Liver (tissue), 9 donors: ENCODE measurements around the gene GNG12. TPM values are rescaled to one million over a fixed set of nuclear protein-coding genes. Genes with fewer than 3 reads are reported as not detected.
A peak's percentile ranks its signal among the peaks of the same experiment; 100 is the strongest.

Source experiments
- DNase-seq: peaks from one replicate; pipeline ENCODE4 v3.0.0-alpha.2; 2017; ENCODE audit warnings: low spot score
- H3K27ac ChIP-seq, 2 donors: one replicate each; pipeline ENCODE4 v1.7.0; 2013; ENCODE audit warnings: inconsistent platforms in 2 of 2, low read length in 2 of 2, control low read depth in 1 of 2, low read depth in 1 of 2, mild to moderate bottlenecking in 1 of 2
- H3K27me3 ChIP-seq, 4 donors: one replicate each; pipeline versions ENCODE4 v1.6.1 to v1.7.0; 2013; ENCODE audit warnings: low read length in 3 of 4, inconsistent platforms in 1 of 4, mild to moderate bottlenecking in 1 of 4, moderate library complexity in 1 of 4; ENCODE audit not compliant: control insufficient read depth in 4 of 4, insufficient read depth in 4 of 4
- H3K36me3 ChIP-seq, 4 donors: one replicate each; pipeline versions ENCODE4 v1.6.1 to v1.7.0; 2013; ENCODE audit warnings: low read length in 3 of 4, mild to moderate bottlenecking in 3 of 4, low read depth in 1 of 4, moderate library complexity in 1 of 4; ENCODE audit not compliant: control insufficient read depth in 4 of 4, insufficient read depth in 3 of 4
- H3K4me1 ChIP-seq, 4 donors: one replicate each; pipeline versions ENCODE4 v1.6.1 to v1.7.0; 2013; ENCODE audit warnings: low read length in 3 of 4, mild to moderate bottlenecking in 3 of 4, moderate library complexity in 1 of 4; ENCODE audit not compliant: control insufficient read depth in 4 of 4, insufficient read depth in 4 of 4
- H3K4me3 ChIP-seq, 3 donors: one replicate each; pipeline versions ENCODE4 v1.6.1 to v1.7.0; 2013; ENCODE audit warnings: low read length in 3 of 3, control low read depth in 1 of 3, low read depth in 1 of 3, mild to moderate bottlenecking in 1 of 3
- H3K9ac ChIP-seq, 2 donors: one replicate each; pipeline ENCODE4 v1.7.0; 2013; ENCODE audit warnings: low read length in 2 of 2, mild to moderate bottlenecking in 2 of 2, moderate library complexity in 2 of 2, control low read depth in 1 of 2, low read depth in 1 of 2
- H3K9me3 ChIP-seq, 4 donors: one replicate each; pipeline versions ENCODE4 v1.6.1 to v1.7.0; 2013; ENCODE audit warnings: low read length in 3 of 4; ENCODE audit not compliant: control insufficient read depth in 4 of 4
- CTCF ChIP-seq: fragments of 150-350 bp; IDR thresholded peaks from 2 replicates; pipeline ENCODE4 v1.5.1; 2017; ENCODE audit warnings: improper control_type of control experiment, low read depth, low read length; ENCODE audit not compliant: missing input control
- EGR1 ChIP-seq, 2 donors: IDR thresholded peaks; 2 replicates each; pipeline ENCODE4 v1.6.1; 2016 to 2018; ENCODE audit warnings: antibody characterized with exemption in 2 of 2, low read depth in 2 of 2
- FOXA1 ChIP-seq: IDR thresholded peaks from 2 replicates; pipeline ENCODE4 v1.6.1; 2016; ENCODE audit warnings: antibody characterized with exemption
- FOXA2 ChIP-seq: IDR thresholded peaks from 2 replicates; pipeline ENCODE4 v1.6.1; 2016; ENCODE audit warnings: antibody characterized with exemption
- GABPA ChIP-seq, 2 donors: IDR thresholded peaks in 1 of 2; conservative IDR thresholded peaks in 1 of 2; 2 replicates each; pipeline ENCODE4 v1.6.1; 2016; ENCODE audit warnings: antibody characterized with exemption in 2 of 2, mild to moderate bottlenecking in 1 of 2, moderate library complexity in 1 of 2
- HNF4A ChIP-seq, 2 donors: conservative IDR thresholded peaks; 2 replicates each; pipeline ENCODE4 v1.6.1; 2016; ENCODE audit warnings: antibody characterized with exemption in 2 of 2, mild to moderate bottlenecking in 2 of 2
- HNF4G ChIP-seq: IDR thresholded peaks from 2 replicates; pipeline ENCODE4 v1.6.1; 2016; ENCODE audit warnings: antibody characterized with exemption
- MAX ChIP-seq: IDR thresholded peaks from 2 replicates; pipeline ENCODE4 v1.6.1; 2016; ENCODE audit warnings: antibody characterized with exemption
- NR2F2 ChIP-seq: IDR thresholded peaks from 2 replicates; pipeline ENCODE4 v1.6.1; 2016; ENCODE audit warnings: antibody characterized with exemption
- RAD21 ChIP-seq, 2 donors: IDR thresholded peaks; 2 replicates each; pipeline ENCODE4 v1.6.1; 2016; ENCODE audit warnings: antibody characterized with exemption in 2 of 2, mild to moderate bottlenecking in 2 of 2
- REST ChIP-seq: IDR thresholded peaks from 2 replicates; pipeline ENCODE4 v1.6.1; 2016; ENCODE audit warnings: antibody characterized with exemption, mild to moderate bottlenecking
- RXRA ChIP-seq, 2 donors: IDR thresholded peaks; 2 replicates each; pipeline ENCODE4 v1.6.1; 2017 to 2018; ENCODE audit warnings: antibody characterized with exemption in 2 of 2, mild to moderate bottlenecking in 1 of 2
- SP1 ChIP-seq: IDR thresholded peaks from 2 replicates; pipeline ENCODE4 v1.6.1; 2018; ENCODE audit warnings: antibody characterized with exemption, mild to moderate bottlenecking
- TAF1 ChIP-seq: conservative IDR thresholded peaks from 2 replicates; pipeline ENCODE4 v1.6.1; 2016; ENCODE audit warnings: antibody characterized with exemption, mild to moderate bottlenecking
- YY1 ChIP-seq: IDR thresholded peaks from 2 replicates; pipeline ENCODE4 v1.6.1; 2016; ENCODE audit warnings: antibody characterized with exemption, mild to moderate bottlenecking
- ZBTB33 ChIP-seq: IDR thresholded peaks from 2 replicates; pipeline ENCODE4 v1.6.1; 2016; ENCODE audit warnings: antibody characterized with exemption
- WGBS: extraction: QIAGEN DNeasy Blood & Tissue Kit; methylation state at CpG from one replicate; pipeline ENCODE4 v1.1.7; 2013; 5-methylcytosine and 5-hydroxymethylcytosine counted together
- polyA plus RNA-seq, 2 donors: library from polyadenylated mRNA; stranded (reverse) in 1 of 2; unstranded in 1 of 2; fragments of 200-250 nt in 1 of 2; fragments of >200 nt in 1 of 2; fragmentation: Nextera tagmentation in 1 of 2; extraction: Ambion mirVana in 1 of 2; gene quantifications; one replicate each; pipeline versions ENCODE4 v1.2.1 to v1.2.3, GENCODE V29; 2013 to 2015
- total RNA-seq, 2 donors: library from RNA; depleted of rRNA; stranded (reverse); fragments of >200 nt; gene quantifications; one replicate each; pipeline ENCODE4 v1.2.3, GENCODE V29; 2014
- donor health status: healthy.
- donor health status: healthy.
- donor health status: healthy.
- donor health status: healthy.
- donor health status: healthy.

The GNG12 gene
- total and polyA plus RNA-seq, 4 donors, result 15.4 to 26.1 (median 19.7) TPM

GRCh38 chr1:67827688-67828087 is 5.6 kb downstream of the GNG12 start:
- WGBS, result 89% methylated on average over 4 of the region's 4 CpGs
- Histone ChIP-seq H3K9ac (no peak overlapping the region), H3K4me3 (no peak overlapping the region), H3K27ac (no peak overlapping the region), H3K36me3 (no peaks in the 10 kb centered on the region), H3K4me1 (peaks cover 4 to 25% (median 22%) of the 10 kb centered on the region in 4 donors), H3K27me3 (no peaks in the 10 kb centered on the region), H3K9me3 (no peaks in the 10 kb centered on the region)
- TF ChIP-seq RAD21 (IDR thresholded peaks at IDR 0.05), result no peak
- TF ChIP-seq ZBTB33, result no peak
- TF ChIP-seq HNF4G, result no peak
- no peak for TF ChIP-seq FOXA2
- no peak for TF ChIP-seq GABPA (IDR thresholded peaks at IDR 0.05 in 1 of 2, conservative IDR thresholded peaks at IDR 0.05 in 1 of 2)
- TF ChIP-seq TAF1, result no peak
- no peak for TF ChIP-seq SP1
- DNase-seq, result no peak

- H3K9ac ChIP-seq, result no peak overlapping the region
- no peaks in the 10 kb centered on the region for H3K36me3 ChIP-seq
- H3K4me1 ChIP-seq, result peaks cover 4 to 25% (median 22%) of the 10 kb centered on the region in 4 donors
- H3K9me3 ChIP-seq, result no peaks in the 10 kb centered on the region
- H3K27me3 ChIP-seq, result no peaks in the 10 kb centered on the region
- H3K4me3 ChIP-seq, result no peak overlapping the region
- TF ChIP-seq RXRA (IDR thresholded peaks at IDR 0.05), result peak in 1 of 2 donors; percentile 8
- TF ChIP-seq HNF4A (conservative IDR thresholded peaks at IDR 0.05), result no peak
- DNase-seq, result no peak
- H3K27ac ChIP-seq, result peak overlapping the region in 1 of 2 donors; percentile 37
- WGBS, result 61% methylated on average over 4 of the region's 4 CpGs
Observed at GRCh38 chr1:67825591-67825990, 7.7 kb downstream of the GNG12 start.

- Histone ChIP-seq H3K4me1 (peaks cover 4 to 26% (median 22%) of the 10 kb centered on the region in 4 donors), H3K4me3 (no peak overlapping the region), H3K9me3 (no peaks in the 10 kb centered on the region), H3K27me3 (no peaks in the 10 kb centered on the region), H3K27ac (peak overlapping the region in 1 of 2 donors; percentile 37), H3K9ac (no peak overlapping the region), H3K36me3 (no peaks in the 10 kb centered on the region)
- 29% methylated on average over 1 of the region's 1 CpG for WGBS
- DNase-seq, result no peak
- TF ChIP-seq FOXA1, result no peak
- peak; percentile 76 for TF ChIP-seq MAX
- TF ChIP-seq RXRA (IDR thresholded peaks at IDR 0.05), result peak in 1 of 2 donors; percentile 21
- TF ChIP-seq YY1, result peak; percentile 1
Observed at GRCh38 chr1:67824766-67825165, 8.5 kb downstream of the GNG12 start.

GRCh38 chr1:67823615-67824014 is 9.7 kb downstream of the GNG12 start:
- no peak for DNase-seq
- 95% methylated on average over 4 of the region's 4 CpGs for WGBS
- TF ChIP-seq RXRA (IDR thresholded peaks at IDR 0.05) (no peak), EGR1 (IDR thresholded peaks at IDR 0.05; ENCODE audit: low read depth in 2 of 2) (no peak), CTCF (no peak), SP1 (no peak), NR2F2 (no peak), RAD21 (IDR thresholded peaks at IDR 0.05) (no peak), MAX (no peak), REST (no peak), FOXA1 (no peak)
- Histone ChIP-seq H3K27ac (no peak overlapping the region), H3K9me3 (no peaks in the 10 kb centered on the region), H3K27me3 (no peaks in the 10 kb centered on the region), H3K4me3 (no peak overlapping the region), H3K9ac (no peak overlapping the region), H3K4me1 (peaks cover 9 to 34% (median 30%) of the 10 kb centered on the region in 4 donors), H3K36me3 (no peaks in the 10 kb centered on the region)
